ENCODE measurements around the gene RPRD1B. TPM values are rescaled to one million over a fixed set of nuclear protein-coding genes. Genes with fewer than 3 reads are reported as not detected.

The RPRD1B gene
- total and polyA plus RNA-seq, 2 of the 8 experiments (the other 6 are each of a cell fraction or from before 2014, with no cell fraction given) = 10.3 to 20.9 TPM

- Histone ChIP-seq H3K4me3 (ENCODE audit: extremely low read depth in 1 of 4, insufficient read depth in 2 of 4, low read depth in 3 of 4, low read length in 4 of 4) (no peak overlapping the region), H3K56ac (replicated peaks; ENCODE audit: insufficient read length, low read depth, low read length) (no peak overlapping the region), H2BK120ac (replicated peaks; ENCODE audit: low read depth, low read length) (no peak overlapping the region), H2BK15ac (ENCODE audit: low read length) (no peak overlapping the region), H3K27ac (ENCODE audit: low read depth, low read length) (no peak overlapping the region), H2AK5ac (ENCODE audit: low read depth, low read length) (no peak overlapping the region), H3K4me2 (ENCODE audit: insufficient read depth in 1 of 2, low read depth in 2 of 2, low read length in 2 of 2) (no peak overlapping the region), H3K4me1 (replicated peaks in 1 of 4; ENCODE audit: control insufficient read depth in 3 of 4, insufficient read depth in 4 of 4, low read length in 3 of 4) (no peaks in the 10 kb centered on the region), H4K8ac (ENCODE audit: extremely low read depth, insufficient read depth, low read length) (no peak overlapping the region), H2AFZ (ENCODE audit: low read length) (no peak overlapping the region), H2BK20ac (ENCODE audit: low read length) (no peak overlapping the region), H3K79me1 (ENCODE audit: low read depth, low read length) (peaks cover 5% of the 10 kb centered on the region; the same call in 1 of the 2 replicates), H3K18ac (ENCODE audit: extremely low read depth, low read length) (no peak overlapping the region), H3K23me2 (ENCODE audit: low read depth, low read length) (no peaks in the 10 kb centered on the region), H4K91ac (replicated peaks; ENCODE audit: insufficient read length, low read length) (no peak overlapping the region), H2BK5ac (ENCODE audit: low read depth, low read length) (no peak overlapping the region), H4K20me1 (replicated peaks in 1 of 2; ENCODE audit: control insufficient read depth in 1 of 2, insufficient read depth in 2 of 2, low read length in 2 of 2) (peaks cover 4 to 5% of the 10 kb centered on the region in 2 experiments), H2BK12ac (ENCODE audit: low read depth, low read length) (no peak overlapping the region), H3K9ac (replicated peaks in 1 of 4; ENCODE audit: extremely low read depth in 1 of 4, low read depth in 3 of 4, low read length in 3 of 4) (no peak overlapping the region), H3K4ac (replicated peaks; ENCODE audit: insufficient read length, low read depth, low read length) (no peak overlapping the region), H3K23ac (ENCODE audit: insufficient read length) (no peak overlapping the region), H3K9me3 (ENCODE audit: insufficient read depth in 2 of 2, low read depth in 1 of 2, low read length in 1 of 2) (no peaks in the 10 kb centered on the region), H3K79me2 (ENCODE audit: control insufficient read depth in 1 of 2, insufficient read depth in 2 of 2, low read length in 2 of 2) (peaks cover 0 to 25% of the 10 kb centered on the region in 2 experiments; a peak in 2 of 4 replicates), H4K5ac (ENCODE audit: insufficient read length, low read depth, low read length) (no peak overlapping the region), H3K14ac (ENCODE audit: insufficient read length) (no peak overlapping the region), H3K36me3 (ENCODE audit: control insufficient read depth in 2 of 4, insufficient read depth in 4 of 4, low read length in 3 of 4) (peaks cover 6 to 47% (median 22%) of the 10 kb centered on the region in 4 experiments; a peak in 7 of 8 replicates), H3K27me3 (replicated peaks in 1 of 4; ENCODE audit: control insufficient read depth in 3 of 4, extremely low read depth in 1 of 4, insufficient read depth in 3 of 4, low read length in 3 of 4) (no peaks in the 10 kb centered on the region)
- ChIA-PET CTCF (ENCODE audit: partially characterized antibody) (interaction anchor here (0.7 to 1.5 kb wide), 3 partner anchors 15 to 50 kb away, joined by 3 read pairs; no protein-coding TSS in a partner anchor), POLR2A (ENCODE audit: partially characterized antibody) (no interaction called here)
- DNase-seq (ENCODE audit: low read depth in 1 of 2, low spot score in 2 of 2) = no peak
- no peak for FAIRE-seq
- TF ChIP-seq ATF3 (IDR thresholded peaks at IDR 0.05; ENCODE audit: insufficient read depth, low read depth, low read length) (no peak), SP2 (IDR thresholded peaks at IDR 0.05; ENCODE audit: low read length) (no peak), CHD2 (IDR thresholded peaks at IDR 0.05; ENCODE audit: low read length) (no peak), HDAC2 (IDR thresholded peaks at IDR 0.05; ENCODE audit: borderline replicate concordance in 1 of 2, low read depth in 2 of 2, low read length in 2 of 2) (no peak), CREB1 (IDR thresholded peaks at IDR 0.05) (no peak), TCF12 (IDR thresholded peaks at IDR 0.05; ENCODE audit: low read depth, low read length) (no peak), JUND (IDR thresholded peaks at IDR 0.05; ENCODE audit: low read length) (no peak), TEAD4 (IDR thresholded peaks at IDR 0.05; ENCODE audit: low read depth, low read length) (no peak), CBX5 (IDR thresholded peaks at IDR 0.05; ENCODE audit: low read depth, low read length) (no peak), TAF1 (IDR thresholded peaks at IDR 0.05; ENCODE audit: low read depth, low read length) (no peak), BRCA1 (IDR thresholded peaks at IDR 0.05; ENCODE audit: low read depth, low read length) (no peak), KDM4A (IDR thresholded peaks at IDR 0.05; ENCODE audit: low read depth, low read length, severe bottlenecking) (no peak)
- WGBS, 2 experiments (ENCODE audit: extremely low coverage in 1 of 2, insufficient coverage in 1 of 2, insufficient read length in 1 of 2, insufficient replicate concordance in 2 of 2, low coverage in 1 of 2, low lambda C conversion rate in 2 of 2, missing lambda C conversion rate in 1 of 2) = 82% methylated on average over 1 of the region's 1 CpG; no CpG with 5 or more reads in 1 of the 2 experiments
These were observed 26.0 kb upstream of the RPRD1B start for GRCh38 chr20:38007526-38007925.
